ENCODE data around the gene MDM4. TPM values are rescaled to one million over a fixed set of nuclear protein-coding genes. Genes with fewer than 3 reads are reported as not detected.

Gene MDM4
- total RNA-seq, 4 donors from 2014 or later = 64.3 to 140 (median 109) TPM

DNA sequence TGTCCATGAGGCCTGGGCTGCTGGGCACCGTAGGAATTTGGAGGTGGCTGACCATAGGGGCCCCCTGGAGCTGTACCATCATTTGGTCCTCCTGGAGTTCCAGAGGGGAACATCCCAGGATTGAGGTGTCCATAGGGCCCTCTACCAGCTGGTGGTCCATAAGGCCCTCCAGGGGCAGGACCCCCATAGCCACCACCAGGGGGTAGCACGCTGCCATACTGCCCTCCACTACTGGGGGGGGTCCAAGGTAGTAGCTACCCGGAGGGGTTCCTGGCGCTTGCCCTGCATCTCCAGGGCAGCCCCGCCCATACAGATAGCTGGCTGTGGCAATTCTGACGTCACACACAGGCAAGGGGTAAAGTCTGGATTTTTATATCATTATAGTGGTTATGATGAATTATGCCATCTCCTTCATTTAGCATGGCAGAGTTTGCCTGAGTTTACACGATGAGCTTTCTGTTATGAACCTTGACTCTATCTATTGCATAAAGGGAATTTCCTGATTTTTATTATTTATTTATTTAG, 13.2 kb downstream of the MDM4 start:
- peaks cover 0 to 66% (median 27%) of the 10 kb centered on the region in 4 donors for H3K36me3 ChIP-seq
- no peak overlapping the region for H3K4me3 ChIP-seq
- no peaks in the 10 kb centered on the region for H3K9me3 ChIP-seq
- no peaks in the 10 kb centered on the region for H3K27me3 ChIP-seq
- no peak for DNase-seq
- TF ChIP-seq EP300 (IDR thresholded peaks at IDR 0.05; ENCODE audit: low read depth) = no peak
- no peak for TF ChIP-seq POLR2A (IDR thresholded peaks at IDR 0.05)
- no peak for TF ChIP-seq POLR2AphosphoS5 (IDR thresholded peaks at IDR 0.05)
- no peak for TF ChIP-seq CTCF (IDR thresholded peaks at IDR 0.05)
- no peak overlapping the region for H3K27ac ChIP-seq
- no peaks in the 10 kb centered on the region for H3K4me1 ChIP-seq
- WGBS, 2 donors (ENCODE audit: low coverage in 1 of 2) = 73% methylated on average over 7 of the region's 7 CpGs; no CpG with 5 or more reads in 1 of the 2 donors
- intact Hi-C loops (cut with DNase I; ENCODE audit: low total_unique reads) = no loop called here
- in situ Hi-C loops (cut with MboI; ENCODE audit: low pct_ligation_motif_present in 1 of 4, low pct_unique_long_range_greater_than_20kb in 1 of 4, low sequenced_read_pairs in 3 of 4) = no loop called here

DNA sequence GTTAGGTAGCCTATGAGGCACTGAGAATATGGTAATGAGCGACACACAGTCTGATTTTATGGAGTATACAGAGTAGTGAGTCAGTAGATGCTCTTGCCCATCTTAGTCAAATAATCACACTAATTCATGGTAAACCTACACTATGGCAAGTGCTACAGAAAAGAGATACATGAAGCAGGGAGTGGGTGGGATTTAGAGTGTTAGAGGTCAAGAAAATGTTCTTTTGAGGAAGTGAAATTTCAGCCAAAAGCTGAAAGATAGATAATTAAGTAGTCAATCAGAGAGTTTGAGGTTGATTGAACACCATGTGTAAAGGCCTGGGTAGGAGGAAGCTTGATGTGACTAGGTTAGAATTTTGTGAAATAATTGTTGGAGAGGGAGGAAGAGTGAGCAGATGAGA, 14.7 kb downstream of the MDM4 start:
- Histone ChIP-seq H3K4me1 (no peaks in the 10 kb centered on the region), H3K36me3 (peaks cover 0 to 63% (median 25%) of the 10 kb centered on the region in 4 donors), H3K4me3 (no peak overlapping the region), H3K27me3 (no peaks in the 10 kb centered on the region), H3K9me3 (no peaks in the 10 kb centered on the region), H3K27ac (no peak overlapping the region)
- no peak for TF ChIP-seq POLR2A (IDR thresholded peaks at IDR 0.05)
- TF ChIP-seq POLR2AphosphoS5 (IDR thresholded peaks at IDR 0.05) = no peak
- TF ChIP-seq EP300 (IDR thresholded peaks at IDR 0.05; ENCODE audit: low read depth) = no peak
- no peak for TF ChIP-seq CTCF (IDR thresholded peaks at IDR 0.05)
- in situ Hi-C loops (cut with MboI; ENCODE audit: low pct_ligation_motif_present in 1 of 4, low pct_unique_long_range_greater_than_20kb in 1 of 4, low sequenced_read_pairs in 3 of 4) = no loop called here
- 83% methylated on average over 1 of the region's 1 CpG for WGBS, 2 donors (ENCODE audit: low coverage in 1 of 2)
- DNase-seq = no peak
- intact Hi-C loops (cut with DNase I; ENCODE audit: low total_unique reads) = no loop called here

DNA sequence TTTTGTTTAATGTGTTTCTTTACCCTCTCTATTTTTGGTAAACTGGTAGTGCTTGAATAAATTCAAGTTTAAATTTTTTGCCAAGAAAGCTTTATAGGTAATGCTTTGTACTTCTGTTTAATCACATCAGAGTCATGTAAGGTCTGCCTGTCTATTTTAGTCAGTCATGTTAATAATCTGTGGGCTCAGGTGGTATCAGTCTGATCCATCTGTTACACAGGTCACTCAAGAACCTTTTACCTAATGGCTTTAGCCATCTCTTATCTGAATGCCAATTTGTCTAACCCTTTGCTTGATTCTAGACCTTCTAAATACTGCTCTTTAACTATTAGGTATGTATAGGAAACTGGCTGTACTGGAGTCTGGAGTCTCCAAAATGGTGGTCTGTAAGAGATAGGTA, 16.6 kb downstream of the MDM4 start:
- no peak overlapping the region for H3K27ac ChIP-seq
- no peak for TF ChIP-seq EP300 (IDR thresholded peaks at IDR 0.05; ENCODE audit: low read depth)
- TF ChIP-seq POLR2A (IDR thresholded peaks at IDR 0.05) = no peak
- no peak for TF ChIP-seq CTCF (IDR thresholded peaks at IDR 0.05)
- TF ChIP-seq POLR2AphosphoS5 (IDR thresholded peaks at IDR 0.05) = no peak
- H3K36me3 ChIP-seq = peaks cover 0 to 53% (median 23%) of the 10 kb centered on the region in 4 donors
- no peaks in the 10 kb centered on the region for H3K4me1 ChIP-seq
- no peak for DNase-seq
- in situ Hi-C loops (cut with MboI; ENCODE audit: low pct_ligation_motif_present in 1 of 4, low pct_unique_long_range_greater_than_20kb in 1 of 4, low sequenced_read_pairs in 3 of 4) (no loop called here), intact Hi-C loops (cut with DNase I; ENCODE audit: low total_unique reads) (no loop called here)
- H3K4me3 ChIP-seq = no peak overlapping the region
- no peaks in the 10 kb centered on the region for H3K27me3 ChIP-seq
- H3K9me3 ChIP-seq = no peaks in the 10 kb centered on the region

GRCh38 chr1:204541626-204542025, 25.4 kb downstream of the MDM4 start:
- intact Hi-C loops (cut with DNase I; ENCODE audit: low total_unique reads) (no loop called here), in situ Hi-C loops (cut with MboI; ENCODE audit: low pct_ligation_motif_present in 1 of 4, low pct_unique_long_range_greater_than_20kb in 1 of 4, low sequenced_read_pairs in 3 of 4) (no loop called here)
- H3K27ac ChIP-seq = no peak overlapping the region
- H3K27me3 ChIP-seq = no peaks in the 10 kb centered on the region
- TF ChIP-seq EP300 (IDR thresholded peaks at IDR 0.05; ENCODE audit: low read depth) (no peak), POLR2AphosphoS5 (IDR thresholded peaks at IDR 0.05) (no peak), CTCF (IDR thresholded peaks at IDR 0.05) (no peak), POLR2A (IDR thresholded peaks at IDR 0.05) (no peak)
- no peak for DNase-seq
- no peaks in the 10 kb centered on the region for H3K9me3 ChIP-seq
- WGBS, 2 donors (ENCODE audit: low coverage in 1 of 2) = 72 to 74% methylated on average over 2 of the region's 2 CpGs
- peaks cover 0 to 92% (median 33%) of the 10 kb centered on the region in 4 donors for H3K36me3 ChIP-seq
- peaks cover 0 to 3% (median 0%) of the 10 kb centered on the region in 4 donors for H3K4me1 ChIP-seq
- H3K4me3 ChIP-seq = no peak overlapping the region

Data from transverse colon (tissue), 4 donors.